Activated CD4-positive, alpha-beta T cell treated with anti-CD3 and anti-CD28 coated beads, Interleukin-2, Interleukin-4, amounts not matched to agents 100 ng/mL and 50 ng/mL, durations not matched to agents 16 hours and 8 hours (primary cell): ENCODE measurements around the gene XRN2.
"Not testable (repeated sequence)": the region's sequence is repeated elsewhere in the genome, so short reads cannot be mapped to it uniquely, and the experiment has no call there.

Experiments
- DNase-seq: peaks from one replicate; pipeline ENCODE4 v3.0.0-alpha.2; 2020; ENCODE audit warnings: low spot score

The XRN2 gene

DNA sequence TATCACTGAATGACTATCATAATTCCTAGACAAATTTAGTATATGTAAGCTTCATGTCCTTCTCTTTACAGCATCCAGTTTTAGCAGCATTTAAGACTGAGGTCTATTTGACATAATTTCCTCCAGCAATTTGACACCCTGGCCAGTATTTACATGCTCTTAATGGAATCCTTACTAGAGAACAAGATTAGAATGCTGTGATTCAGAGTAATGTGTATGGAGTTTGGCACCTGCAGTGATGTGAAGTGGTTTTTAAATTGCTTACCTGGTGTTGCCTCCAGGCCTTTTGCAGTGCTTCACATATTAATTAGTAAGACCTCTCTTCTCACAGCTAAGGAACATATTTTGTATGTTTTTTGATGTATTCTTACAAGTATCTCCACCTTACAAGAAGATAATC, 84.4 kb downstream of the XRN2 start:
- no peak for DNase-seq

DNA sequence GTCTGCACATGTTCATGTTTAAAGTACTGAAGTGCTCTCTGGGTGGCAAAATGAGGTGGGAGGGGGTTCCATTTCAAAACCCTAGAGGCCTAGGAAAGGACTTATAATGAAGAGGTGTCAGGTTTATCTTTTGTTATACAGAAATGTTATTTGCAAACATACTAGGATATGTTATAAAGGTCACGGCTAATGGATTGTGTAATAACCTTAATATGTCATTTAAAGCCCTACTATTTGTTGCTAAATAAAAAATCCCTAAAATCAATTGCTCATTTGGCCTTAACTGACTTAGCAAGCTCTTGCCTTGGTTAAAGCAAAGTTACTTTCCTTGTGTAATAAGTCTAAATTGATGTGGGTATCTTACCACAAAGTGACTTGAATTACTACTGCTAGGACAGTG, 85.4 kb downstream of the XRN2 start:
- DNase-seq = no peak

DNA sequence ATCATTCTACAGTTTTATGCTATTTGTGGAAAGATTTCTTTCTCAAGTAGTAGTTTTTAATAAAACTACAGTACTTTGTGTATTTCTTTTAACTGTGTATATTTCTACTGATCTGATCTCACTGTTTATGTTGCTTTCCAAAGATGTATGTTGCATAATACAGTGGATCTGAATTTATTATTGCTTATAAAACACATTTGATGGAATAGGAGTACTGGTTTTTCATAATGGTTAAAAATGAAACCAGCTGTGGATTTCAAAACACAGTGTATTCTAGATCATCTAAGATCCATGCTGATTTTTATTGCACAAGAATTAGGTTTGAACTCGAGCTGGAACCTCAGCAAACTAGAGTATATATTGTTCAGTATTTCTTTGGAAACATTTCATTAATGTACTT, 86.2 kb downstream of the XRN2 start:
- no peak for DNase-seq

DNA sequence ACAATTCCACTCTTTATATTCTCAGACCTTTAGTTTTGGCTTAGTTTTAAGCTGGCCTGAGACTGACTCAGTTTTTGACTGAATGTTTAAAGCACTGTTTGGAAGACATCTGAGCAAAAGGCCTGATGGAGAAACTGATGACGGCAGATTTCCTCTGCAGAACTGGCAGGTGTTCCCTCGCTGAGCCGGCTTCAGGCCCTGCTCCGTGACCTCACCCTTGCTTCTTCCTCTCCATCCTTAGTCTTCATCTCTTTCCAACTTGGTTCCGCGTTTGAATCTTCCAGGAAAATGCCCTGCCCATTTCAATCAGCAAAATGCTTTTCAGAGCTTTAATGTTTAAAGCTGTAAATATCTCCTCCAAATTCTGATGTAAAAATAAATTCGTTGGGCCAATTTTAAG, 87.6 kb downstream of the XRN2 start:
- DNase-seq = no peak

DNA sequence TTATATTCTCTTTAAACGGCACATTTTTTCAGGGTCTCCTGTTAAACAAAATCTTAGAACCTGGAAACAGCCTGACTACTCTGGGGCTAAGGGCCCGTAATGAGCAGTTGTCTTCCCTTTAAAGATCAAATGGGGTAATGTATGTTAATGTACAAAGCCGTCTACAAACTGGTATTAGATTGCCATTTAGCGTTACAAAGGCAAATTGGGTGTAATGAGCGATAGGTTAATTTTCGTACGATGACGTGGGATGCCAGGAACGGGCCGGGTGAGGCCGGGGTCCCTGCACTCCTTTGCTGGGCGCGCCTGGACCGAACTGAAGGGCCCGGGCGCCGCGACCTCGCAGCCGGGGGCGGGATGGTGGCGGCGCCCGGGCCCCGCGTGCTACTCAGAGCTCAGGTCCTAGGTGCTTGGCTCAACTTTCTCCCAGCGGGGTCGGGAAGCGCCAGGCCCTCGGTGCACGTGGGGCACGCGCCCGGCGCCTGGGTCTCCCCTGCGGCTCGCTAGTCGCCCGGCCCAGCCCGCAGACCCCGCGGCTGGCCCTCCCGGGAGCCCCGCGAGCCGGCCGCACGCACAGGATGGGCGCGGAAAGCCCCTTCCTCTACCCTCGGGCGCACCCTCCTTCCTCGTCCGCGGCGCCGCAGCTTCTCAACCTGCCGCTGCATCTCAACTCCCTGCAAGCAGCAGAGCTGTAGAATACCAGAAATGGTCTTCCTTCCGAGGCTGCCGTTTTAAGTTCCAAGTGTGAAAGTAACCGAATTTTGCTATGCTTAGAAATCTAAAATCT, 88.2 kb downstream of the XRN2 start:
- DNase-seq = no peak

DNA sequence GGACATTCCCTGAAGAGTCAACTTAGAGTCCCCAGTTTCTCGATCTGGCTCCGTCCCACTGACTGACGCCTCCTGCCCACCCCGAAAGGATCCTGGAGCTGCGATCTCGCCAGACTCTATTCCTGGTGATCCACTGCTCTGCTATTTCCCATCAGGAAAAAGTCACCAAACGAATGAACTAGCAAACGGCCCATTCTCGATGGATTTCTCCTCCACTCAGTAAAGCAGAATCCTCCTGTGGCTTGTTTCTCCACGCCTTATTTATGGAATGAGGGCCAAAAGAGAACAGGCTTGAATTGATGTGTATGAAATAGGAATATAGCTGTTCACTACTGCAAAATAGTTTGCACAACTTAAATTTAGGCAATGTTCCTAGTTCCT, 88.8 kb downstream of the XRN2 start:
- no peak for DNase-seq

DNA sequence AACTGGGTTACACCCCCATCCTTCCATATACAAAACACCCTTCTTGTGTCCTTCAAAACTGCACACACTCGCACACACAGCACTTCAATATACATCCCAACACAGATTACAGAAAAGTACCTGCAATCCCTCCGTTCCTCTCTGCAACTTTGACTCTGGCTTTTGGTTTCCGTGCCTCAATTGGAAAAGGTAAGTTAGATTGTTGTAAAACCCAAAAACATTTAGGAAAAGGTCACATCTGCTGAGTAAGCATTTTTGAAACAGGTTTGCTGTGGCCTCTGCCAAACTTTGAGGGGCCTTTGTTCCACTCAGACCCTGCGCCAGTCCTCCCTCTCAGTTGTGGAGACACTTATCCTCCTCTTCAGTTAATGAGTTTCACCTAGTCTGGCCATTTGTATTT, 90.0 kb downstream of the XRN2 start:
- no peak for DNase-seq

DNA sequence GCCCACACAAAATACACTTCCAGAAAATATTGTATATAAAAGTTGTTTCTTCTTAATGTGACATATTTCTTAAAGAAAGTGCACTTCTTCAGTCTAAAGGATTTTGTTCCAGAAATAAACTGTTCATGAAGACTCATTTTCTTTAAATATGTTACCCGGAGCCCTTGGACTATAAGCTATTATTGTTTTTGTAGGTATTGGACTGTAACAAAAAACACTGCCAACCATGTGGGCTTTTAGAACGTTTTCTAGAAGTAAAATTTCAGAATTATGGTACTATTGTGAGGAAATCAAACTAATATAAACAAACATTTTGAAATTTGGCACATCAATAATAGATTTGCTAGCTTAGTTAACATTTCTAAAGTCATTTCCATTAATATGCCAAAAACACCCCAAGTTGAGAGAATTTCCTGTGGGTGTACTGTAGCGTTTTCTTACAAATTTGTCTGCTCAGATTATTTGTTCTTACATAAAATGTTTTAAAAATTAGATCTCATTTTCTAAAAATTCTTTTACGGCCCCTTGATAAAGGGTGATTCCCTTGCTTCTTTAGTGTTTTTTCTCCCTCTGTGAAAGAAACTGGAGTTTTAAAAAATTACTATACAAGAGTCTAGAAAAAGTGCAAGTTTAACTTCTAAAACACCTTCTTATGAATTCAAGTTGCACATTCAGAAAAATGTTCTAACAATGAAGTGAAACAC, 90.8 kb downstream of the XRN2 start:
- no peak for DNase-seq

DNA sequence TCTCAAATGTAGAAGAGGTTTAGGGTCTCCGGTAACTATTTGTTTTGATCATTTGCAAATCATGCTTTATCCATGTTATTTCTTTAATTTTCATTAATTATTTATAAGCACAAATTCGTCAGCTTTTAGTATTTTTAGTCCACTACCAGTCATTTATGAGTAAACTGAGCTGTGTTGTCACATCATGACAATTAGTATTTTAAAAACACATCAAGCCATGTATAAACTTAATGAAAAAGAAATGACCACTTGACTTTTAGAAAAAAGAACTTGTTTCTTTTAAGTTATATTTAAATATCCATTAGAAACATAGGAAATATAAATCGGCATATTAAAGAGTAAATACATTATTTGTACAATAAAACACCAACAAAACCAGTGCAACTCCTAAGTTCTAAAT, 91.4 kb downstream of the XRN2 start:
- DNase-seq = no peak

DNA sequence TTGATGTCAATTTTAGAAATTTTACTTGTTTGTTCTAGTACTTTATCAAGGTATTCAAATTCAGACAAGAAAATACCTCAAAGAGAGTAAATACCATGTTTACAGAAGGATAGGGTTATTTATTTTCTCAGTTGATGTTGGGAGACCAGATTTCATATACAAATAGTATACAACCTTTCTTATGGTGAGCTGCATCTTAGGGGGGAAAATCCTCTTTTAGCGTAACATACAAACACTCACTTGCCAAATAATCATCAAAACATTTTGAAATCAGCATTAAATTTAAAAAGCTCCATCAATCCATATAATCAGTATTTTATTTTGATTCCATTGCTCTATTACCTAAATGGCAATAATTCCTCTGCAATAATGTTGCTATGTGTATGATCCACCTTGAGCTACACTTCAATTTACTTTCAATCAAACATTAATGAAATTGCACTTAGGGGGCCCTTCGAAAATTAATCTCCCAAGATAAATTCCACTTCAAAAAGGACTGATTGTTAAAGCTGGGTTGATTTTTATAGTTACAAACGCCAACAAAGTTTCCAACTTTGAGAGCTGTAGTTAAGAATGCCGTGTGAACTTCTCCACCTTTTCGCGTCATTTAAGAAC, 92.0 kb downstream of the XRN2 start:
- no peak for DNase-seq

DNA sequence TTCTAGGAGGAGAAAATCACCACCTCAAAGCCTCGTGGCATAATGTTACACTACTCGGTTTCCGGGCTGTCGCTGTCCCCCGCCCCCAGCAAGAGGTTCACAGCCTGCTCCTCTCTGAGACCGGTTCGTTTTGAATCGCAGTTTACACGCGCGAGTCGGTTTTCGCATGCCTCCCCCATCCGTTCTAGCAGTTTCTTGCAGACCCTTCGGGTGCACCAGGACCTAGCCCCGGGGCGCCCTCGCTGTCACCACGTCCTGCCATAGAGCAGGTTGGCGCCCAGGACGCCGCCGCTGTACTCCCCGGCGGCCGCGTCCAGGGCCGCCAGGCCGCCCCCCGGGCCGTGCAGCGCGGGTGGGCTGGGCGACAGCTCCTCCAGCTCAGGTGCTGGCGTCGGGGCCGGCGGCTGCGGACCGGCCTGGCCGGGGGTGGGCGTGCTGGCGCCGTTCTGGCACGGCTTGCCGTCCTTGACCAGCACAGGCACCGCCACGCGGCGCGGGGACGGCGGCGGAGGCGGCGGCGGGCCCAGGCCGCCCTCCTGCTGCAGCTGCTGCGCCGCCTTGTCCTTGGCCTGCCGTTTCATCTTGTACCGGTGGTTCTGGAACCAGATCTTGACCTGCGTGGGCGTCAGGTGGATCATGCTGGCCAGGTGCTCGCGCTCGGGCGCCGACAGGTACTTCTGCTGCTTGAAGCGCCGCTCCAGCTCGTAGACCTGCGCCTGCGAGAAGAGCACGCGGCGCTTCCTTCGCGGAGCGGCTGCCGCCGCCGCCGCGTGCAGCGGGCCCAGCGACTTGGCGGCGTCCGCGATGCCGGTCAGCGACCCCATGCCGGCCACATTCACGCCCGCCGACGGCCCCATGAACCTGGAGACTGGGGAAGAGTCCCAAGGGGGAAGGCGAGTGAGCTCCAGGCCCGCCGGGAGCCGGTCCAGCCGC, 92.8 kb downstream of the XRN2 start:
- peak; percentile 38 for DNase-seq

DNA sequence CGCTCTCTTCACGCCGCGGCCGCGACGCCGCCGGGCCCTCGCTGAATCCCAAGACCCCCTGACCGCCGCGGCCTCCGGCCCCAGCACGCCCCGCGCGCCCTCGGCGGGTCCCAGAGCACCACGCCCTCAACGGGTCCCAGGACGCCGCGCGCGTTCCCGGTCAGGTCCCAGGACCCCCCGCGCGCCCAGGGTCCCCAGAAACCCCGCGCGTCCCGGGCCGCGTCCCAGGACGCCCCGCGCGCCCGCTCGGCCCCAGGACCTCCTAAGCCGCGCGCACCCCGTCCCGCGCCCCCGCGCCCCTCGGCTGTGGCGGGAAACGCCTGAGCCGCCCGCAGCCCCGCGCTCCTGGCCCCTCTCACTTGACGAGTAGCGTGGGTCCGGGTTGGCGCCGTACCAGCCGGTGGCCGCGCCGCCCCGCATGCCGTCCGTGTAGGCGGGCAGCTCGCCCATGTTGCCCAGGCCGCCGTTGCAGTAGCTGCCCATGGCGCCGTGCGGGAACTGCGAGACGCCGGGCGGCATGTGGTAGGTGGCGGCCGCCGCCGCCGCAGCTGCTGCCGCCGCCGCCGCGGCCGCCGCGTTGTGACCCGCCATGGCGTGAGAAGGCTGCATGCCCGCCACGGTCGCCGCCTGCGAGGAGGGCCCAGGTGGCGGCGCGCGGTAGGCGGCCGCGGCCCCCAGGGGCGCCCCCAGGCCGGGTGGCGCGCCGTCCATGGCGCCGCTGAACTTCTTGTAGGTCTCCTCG, 93.6 kb downstream of the XRN2 start:
- no peak for DNase-seq

DNA sequence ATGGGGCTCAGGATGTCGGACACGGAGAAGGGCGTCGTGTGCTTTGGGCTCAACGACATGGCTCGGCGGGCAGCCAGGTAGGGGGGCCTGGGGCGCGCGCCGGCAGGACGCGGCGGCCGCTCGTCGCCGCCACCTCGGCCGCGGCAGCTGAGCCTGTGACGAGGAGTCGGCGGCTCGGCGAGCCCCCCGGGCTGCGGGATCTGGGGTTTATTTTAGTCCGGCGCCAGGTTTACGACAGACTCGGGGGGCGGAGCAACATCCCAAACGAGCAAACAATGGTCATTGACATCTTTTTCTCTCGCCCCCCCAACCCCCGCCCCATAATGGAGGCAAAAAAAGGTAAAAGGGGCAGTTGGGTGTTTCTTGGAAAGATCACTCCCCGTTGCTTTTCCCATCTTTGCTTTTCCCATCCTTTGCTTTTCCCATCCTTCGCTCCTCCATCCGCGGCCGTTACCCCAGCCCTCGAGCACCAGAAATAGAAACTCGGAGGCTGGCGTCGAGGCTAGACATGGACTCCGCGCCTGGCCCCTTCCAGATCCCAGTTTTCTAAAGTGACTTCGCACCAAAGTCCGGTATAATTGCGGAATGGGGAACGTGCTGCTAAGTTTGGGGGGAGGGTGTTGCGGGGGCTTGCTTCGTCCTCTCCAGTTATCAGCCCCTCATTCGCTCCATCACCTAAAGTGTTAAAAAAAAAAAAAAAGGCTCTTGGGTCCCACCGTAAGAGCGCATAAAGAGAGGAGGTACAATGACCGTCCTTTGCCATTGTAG, 94.4 kb downstream of the XRN2 start, which contains the start of gene NKX2-4:
NKX2-4 (minus strand) TSS at position 186 of the 768 bp plus-strand sequence; CDS start at position 59, 127 bp downstream.
- no peak for DNase-seq

DNA sequence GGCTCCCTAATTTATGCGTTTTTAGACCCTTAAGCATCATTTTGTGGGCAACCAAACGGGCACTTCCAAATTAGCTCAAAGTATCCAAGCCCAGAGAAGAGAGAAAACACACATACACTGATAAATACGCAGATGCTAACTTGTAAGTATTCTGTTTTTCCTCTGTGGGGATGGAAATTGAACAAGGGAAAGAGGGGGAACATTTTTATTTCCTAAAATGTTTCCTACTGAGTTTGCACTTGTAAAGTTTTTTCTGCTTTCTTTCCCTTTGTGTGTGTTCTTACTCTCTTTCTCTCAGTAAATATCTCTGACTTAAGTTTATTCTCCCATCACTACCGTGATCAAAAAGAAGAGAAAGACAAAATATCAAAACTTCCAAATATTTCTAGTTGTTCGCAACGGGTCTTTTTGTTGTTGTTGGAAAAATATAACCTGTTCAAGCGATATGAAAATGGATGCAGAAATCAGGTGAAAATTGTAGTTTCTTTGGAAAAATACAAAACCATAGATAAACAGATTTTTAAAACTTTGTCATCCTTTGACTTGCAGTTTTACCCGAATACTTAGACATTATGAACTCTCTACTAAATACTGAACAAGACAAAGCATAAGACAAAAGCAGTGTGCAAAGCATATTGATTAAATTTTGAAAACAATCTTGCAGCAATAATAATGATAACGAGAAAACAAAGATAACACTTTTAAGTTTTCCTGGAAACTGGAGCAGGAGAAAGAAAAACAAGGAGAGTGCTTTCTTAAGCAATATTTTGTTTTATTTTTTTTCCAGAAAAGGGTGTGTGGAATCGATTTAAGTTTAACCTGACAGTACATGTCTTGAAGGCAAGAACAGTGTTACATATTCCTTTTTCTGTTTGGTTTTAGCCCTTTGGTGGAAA, 95.2 kb downstream of the XRN2 start:
- DNase-seq = no peak

DNA sequence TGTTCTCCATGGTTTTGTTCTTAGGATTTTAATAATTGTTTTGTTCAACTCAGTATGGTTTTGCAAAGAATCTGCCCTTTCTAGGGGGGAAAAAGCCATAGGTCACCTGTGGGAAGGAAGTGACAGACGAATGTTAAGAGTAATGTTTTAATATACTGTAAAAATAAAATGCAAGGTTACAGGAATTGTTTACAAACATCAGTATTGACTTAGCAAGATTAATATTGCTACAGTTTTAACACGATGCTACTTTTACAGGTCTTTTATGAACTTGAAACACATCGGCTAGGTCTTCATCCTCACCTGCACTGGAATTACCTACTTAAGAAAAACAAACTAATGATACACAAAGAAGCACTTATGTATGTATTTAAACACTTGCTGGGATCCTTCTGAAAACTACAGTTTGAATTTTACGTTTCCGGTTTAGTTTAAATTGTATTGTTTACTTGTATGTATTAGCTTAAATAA, 95.9 kb downstream of the XRN2 start:
- DNase-seq = no peak

DNA sequence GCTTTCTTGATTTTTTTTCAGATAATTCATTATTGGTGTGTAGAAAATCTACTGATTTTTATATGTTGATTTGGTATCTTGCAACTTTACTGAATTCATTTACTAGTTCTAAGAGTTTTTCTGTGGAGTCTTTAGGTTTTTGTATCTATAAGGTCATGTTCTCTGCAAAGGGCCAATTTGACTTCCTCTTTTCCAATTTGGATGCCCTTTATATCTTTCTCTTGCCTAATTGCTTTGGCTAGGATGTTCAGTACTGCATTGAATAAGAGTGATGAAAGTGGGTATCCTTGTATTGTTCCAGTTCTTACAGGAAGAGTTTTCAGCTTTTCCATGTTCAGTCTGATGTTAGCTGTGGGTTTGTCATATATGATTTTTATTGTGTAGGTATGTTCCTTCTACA, 108.6 kb downstream of the XRN2 start:
- DNase-seq = no peak

DNA sequence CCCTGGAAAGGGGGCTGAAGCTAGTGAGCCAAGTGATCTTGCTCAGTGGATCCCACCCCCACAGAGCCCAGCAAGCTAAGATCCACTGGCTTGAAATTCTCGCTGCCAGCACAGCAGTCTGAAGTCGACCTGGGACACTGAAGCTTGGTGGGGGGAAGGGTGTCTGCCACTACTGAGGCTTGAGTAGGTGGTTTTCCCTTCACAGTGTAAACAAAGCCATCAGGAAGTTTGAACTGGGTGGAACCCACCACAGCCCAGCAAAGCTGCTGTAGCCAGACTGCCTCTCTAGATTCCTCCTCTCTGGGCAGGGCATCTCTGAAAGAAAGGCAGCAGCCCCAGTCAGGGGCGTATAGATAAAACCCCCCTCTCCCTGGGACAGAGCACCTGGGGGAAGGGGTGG, 110.9 kb downstream of the XRN2 start:
- DNase-seq = not testable (repeated sequence)

DNA sequence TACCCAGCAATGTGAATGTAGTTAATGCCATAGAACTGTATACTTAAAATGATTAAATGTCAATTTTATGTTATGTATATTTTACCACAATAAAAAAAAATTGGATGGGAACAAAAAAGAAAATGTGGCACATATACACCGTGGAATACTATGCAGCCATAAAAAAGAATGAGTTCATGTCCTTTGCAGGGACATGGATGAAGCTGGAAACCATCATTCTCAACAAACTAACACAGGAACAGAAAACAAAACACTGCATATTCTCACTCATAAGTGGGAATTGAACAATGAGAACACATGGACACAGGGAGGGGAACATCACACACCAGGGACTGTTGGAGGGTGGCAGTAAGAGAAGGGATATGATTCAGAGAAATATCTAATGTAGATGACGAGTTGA, 116.0 kb downstream of the XRN2 start:
- not testable (repeated sequence) for DNase-seq

DNA sequence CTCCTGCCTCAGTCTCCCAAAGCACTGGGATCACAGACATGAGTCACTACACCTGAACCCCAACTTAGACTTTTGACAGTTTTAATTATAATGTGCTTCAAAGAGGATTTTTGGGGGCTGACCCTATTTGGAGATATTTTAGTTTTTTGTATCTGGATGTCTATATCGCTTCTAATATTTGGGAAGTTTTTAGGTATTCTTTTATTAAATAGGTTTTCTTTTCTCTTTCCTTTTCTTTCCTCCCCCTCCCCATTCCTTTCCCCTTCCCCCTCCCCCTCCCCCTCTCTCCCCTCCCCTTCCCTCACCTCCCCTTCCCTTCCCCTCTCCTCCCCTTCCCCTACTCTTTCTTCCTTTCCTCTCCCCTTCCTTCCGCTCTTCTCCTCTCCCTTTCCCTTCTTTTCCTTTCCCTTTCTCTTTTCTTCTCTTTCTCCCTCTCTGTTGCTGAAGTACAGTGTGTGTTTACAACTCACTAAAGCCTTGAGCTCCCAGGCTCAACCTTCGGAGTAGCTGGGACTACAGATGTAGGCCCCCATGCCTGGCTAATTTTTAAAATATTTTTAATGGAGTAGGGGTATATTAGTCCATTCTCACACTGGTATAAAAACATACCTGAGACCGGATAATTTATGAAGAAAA, 118.6 kb downstream of the XRN2 start:
- no peak for DNase-seq
